ENCODE results near the gene ELMOD3.

- TF ChIP-seq POLR2A (IDR thresholded peaks at IDR 0.05) (no peak), CTCF (IDR thresholded peaks at IDR 0.05) (no peak)
These were observed 80.1 kb downstream of the ELMOD3 start for GRCh38 chr2:85434696-85435095.
